ENCODE measurements around the gene ATP8A2. TPM values are rescaled to one million over a fixed set of nuclear protein-coding genes. Genes with fewer than 3 reads are reported as not detected.

ATP8A2 gene
- total and polyA plus RNA-seq, 9 of the 15 experiments (the other 6 are each of a cell fraction or from before 2014, with no cell fraction given): under 0.01 to 0.33 (median 0.06) TPM; not detected in 4

- TF ChIP-seq TFE3 (CRISPR knock-in tag; IDR thresholded peaks at IDR 0.05) (no peak), AFF4 (CRISPR knock-in tag; IDR thresholded peaks at IDR 0.05) (no peak), ZNF12 (CRISPR knock-in tag; IDR thresholded peaks at IDR 0.05) (no peak), PTTG1 (tag; IDR thresholded peaks at IDR 0.05; ENCODE audit: low read depth) (no peak)
These were observed 502.4 kb downstream of the ATP8A2 start (continued) for GRCh38 chr13:25874064-25874737.

GRCh38 chr13:25874907-25875306 lies 503.1 kb downstream of the ATP8A2 start:
- FAIRE-seq (no peak), DNase-seq (ENCODE audit: extremely low read depth in 1 of 4, low spot score in 3 of 4) (no peak), ATAC-seq (no peak)
- H3K79me2 ChIP-seq (ENCODE audit: control insufficient read depth, insufficient read depth, low read length): no peaks in the 10 kb centered on the region
- no peak overlapping the region for H3K4me3 ChIP-seq
- no peak overlapping the region for H3K4me2 ChIP-seq (ENCODE audit: insufficient read depth, low read length)
- H3K27ac ChIP-seq (ENCODE audit: extremely low read depth, low read depth, low read length): no peak overlapping the region
- H3K9me3 ChIP-seq (replicated peaks; ENCODE audit: control insufficient read depth, insufficient read depth, low read depth, low read length): no peaks in the 10 kb centered on the region
- H3K4me1 ChIP-seq (replicated peaks in 1 of 2; ENCODE audit: control insufficient read depth in 2 of 2, insufficient read depth in 2 of 2, low read length in 2 of 2): no peaks in the 10 kb centered on the region
- H3K9me1 ChIP-seq (ENCODE audit: control insufficient read depth, insufficient read depth, low read length): no peaks in the 10 kb centered on the region
- 0% methylated on average over 6 of the region's 6 CpGs for WGBS (ENCODE audit: insufficient coverage, low coverage, missing lambda C conversion rate)
- no peak overlapping the region for H2AFZ ChIP-seq (ENCODE audit: low read depth, low read length)
- no peaks in the 10 kb centered on the region; a peak in 1 of 5 replicates for H3K27me3 ChIP-seq (ENCODE audit: control insufficient read depth in 2 of 2, insufficient read depth in 2 of 2, low read length in 2 of 2)
- no peaks in the 10 kb centered on the region for H4K20me1 ChIP-seq (replicated peaks; ENCODE audit: control insufficient read depth, insufficient read depth, low read length)
- in situ Hi-C loops (cut with MboI) (no loop called here), intact Hi-C loops (cut with micrococcal nuclease) (no loop called here)
- POLR2A ChIA-PET: no interaction called here
- CTCF ChIA-PET (ENCODE audit: low intra/inter-chr PET ratio): no interaction called here
- H3K36me3 ChIP-seq (ENCODE audit: control insufficient read depth, insufficient read depth, low read length): no peaks in the 10 kb centered on the region
- no peak overlapping the region for H3K9ac ChIP-seq (ENCODE audit: insufficient read depth in 1 of 2, low read depth in 2 of 2, low read length in 2 of 2)
- BruUV-seq (replicated peaks): no TSS peak
- TF ChIP-seq ASH1L (IDR thresholded peaks at IDR 0.05; ENCODE audit: borderline replicate concordance, low read depth, partially characterized antibody): no peak
- no peak for TF ChIP-seq ELK1 (CRISPR knock-in tag; IDR thresholded peaks at IDR 0.05)
- TF ChIP-seq KDM4B (IDR thresholded peaks at IDR 0.05; ENCODE audit: borderline replicate concordance in 2 of 2, low read depth in 1 of 2): no peak
- no peak for TF ChIP-seq FOXJ3 (CRISPR knock-in tag; IDR thresholded peaks at IDR 0.05)
- no peak for TF ChIP-seq MEIS2 (IDR thresholded peaks at IDR 0.05; ENCODE audit: partially characterized antibody)
- no peak for TF ChIP-seq NFATC3 (IDR thresholded peaks at IDR 0.05)
- no peak for TF ChIP-seq TSC22D4 (tag; IDR thresholded peaks at IDR 0.05)
- TF ChIP-seq FOXK2 (conservative IDR thresholded peaks at IDR 0.05 in 1 of 2, IDR thresholded peaks at IDR 0.05 in 1 of 2; ENCODE audit: low read depth in 2 of 2): no peak
- no peak for TF ChIP-seq ZBED1 (IDR thresholded peaks at IDR 0.05)
- TF ChIP-seq HEY1 (CRISPR knock-in tag; IDR thresholded peaks at IDR 0.05; ENCODE audit: borderline replicate concordance): no peak

Measured in K562 (cell line).